ENCODE data around the gene TBC1D24. TPM values are rescaled to one million over a fixed set of nuclear protein-coding genes. Genes with fewer than 3 reads are reported as not detected.

TBC1D24 gene
- total and polyA plus RNA-seq, 9 of the 15 experiments (the other 6 are each of a cell fraction or from before 2014, with no cell fraction given) = 1.7 to 22.6 (median 7.2) TPM

DNA sequence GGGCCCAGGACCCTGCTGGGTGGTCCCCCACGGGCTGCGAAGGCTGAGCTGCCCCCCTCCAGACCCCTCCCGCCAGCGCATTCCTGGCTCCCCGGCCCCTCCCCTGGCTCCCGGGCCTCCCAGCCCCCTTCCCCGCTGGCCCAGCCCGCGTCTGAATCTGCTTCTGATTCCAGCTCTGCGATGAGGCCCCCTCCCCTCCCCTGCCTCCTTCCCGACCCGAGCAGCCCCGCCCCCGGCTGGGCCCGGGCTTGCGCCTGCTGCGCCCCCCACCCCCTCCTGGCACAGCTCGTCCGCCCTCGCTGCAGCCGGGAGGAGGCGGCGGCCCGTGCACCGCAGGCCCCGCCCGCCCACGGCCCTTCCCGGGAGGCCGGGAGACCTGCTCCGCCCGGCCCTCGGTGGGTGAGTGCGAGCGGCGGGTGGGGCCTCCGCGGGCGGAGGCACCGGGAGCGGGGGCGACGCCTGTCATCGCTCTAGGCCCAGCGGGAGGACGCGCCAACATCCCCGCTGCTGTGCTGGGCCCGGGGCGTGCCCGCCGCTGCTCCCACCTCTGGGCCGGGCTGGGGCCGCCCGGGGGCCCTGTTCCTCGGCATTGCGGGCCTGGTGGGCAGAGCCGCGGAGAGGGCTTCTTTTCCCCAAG, 3.8 kb upstream of the TBC1D24 start, which contains the start of gene NTN3 (continued):
- TF ChIP-seq CHD4 (IDR thresholded peaks at IDR 0.05; ENCODE audit: insufficient read depth, insufficient replicate concordance, low read depth, low read length, poor library complexity, severe bottlenecking) (no peak), ZKSCAN3 (CRISPR knock-in tag; IDR thresholded peaks at IDR 0.05) (no peak), ZNF146 (CRISPR knock-in tag; IDR thresholded peaks at IDR 0.05; ENCODE audit: unreplicated experiment) (no peak), ZNF584 (CRISPR knock-in tag; IDR thresholded peaks at IDR 0.05; ENCODE audit: low read depth) (no peak), RBM14 (IDR thresholded peaks at IDR 0.05; ENCODE audit: borderline replicate concordance, insufficient read depth, low read depth, low read length) (no peak), ZZZ3 (IDR thresholded peaks at IDR 0.05) (no peak), ZEB2 (IDR thresholded peaks at IDR 0.05) (no peak), NR1H2 (CRISPR knock-in tag; IDR thresholded peaks at IDR 0.05) (no peak), CCAR2 (IDR thresholded peaks at IDR 0.05; ENCODE audit: low read depth, low read length) (no peak), ZBTB7A (IDR thresholded peaks at IDR 0.05; ENCODE audit: borderline replicate concordance, control insufficient read depth, low read depth, low read length) (peak; percentile 25; the same call in 1 of the 2 replicates), ZNF316 (IDR thresholded peaks at IDR 0.05) (no peak), HNRNPK (IDR thresholded peaks at IDR 0.05; ENCODE audit: low read depth, low read length, poor library complexity, severe bottlenecking) (no peak), ILF3 (IDR thresholded peaks at IDR 0.05; ENCODE audit: borderline replicate concordance) (no peak), PHB2 (IDR thresholded peaks at IDR 0.05; ENCODE audit: low read depth) (no peak), KDM2B (CRISPR knock-in tag; IDR thresholded peaks at IDR 0.05) (no peak; the same call in 1 of the 2 replicates), TEAD1 (CRISPR knock-in tag; IDR thresholded peaks at IDR 0.05) (no peak), FOXP1 (CRISPR knock-in tag; IDR thresholded peaks at IDR 0.05) (no peak), POLR2G (IDR thresholded peaks at IDR 0.05; ENCODE audit: low read depth, low read length) (peak; percentile 63)
- TF ChIP-seq, protein P1, sequence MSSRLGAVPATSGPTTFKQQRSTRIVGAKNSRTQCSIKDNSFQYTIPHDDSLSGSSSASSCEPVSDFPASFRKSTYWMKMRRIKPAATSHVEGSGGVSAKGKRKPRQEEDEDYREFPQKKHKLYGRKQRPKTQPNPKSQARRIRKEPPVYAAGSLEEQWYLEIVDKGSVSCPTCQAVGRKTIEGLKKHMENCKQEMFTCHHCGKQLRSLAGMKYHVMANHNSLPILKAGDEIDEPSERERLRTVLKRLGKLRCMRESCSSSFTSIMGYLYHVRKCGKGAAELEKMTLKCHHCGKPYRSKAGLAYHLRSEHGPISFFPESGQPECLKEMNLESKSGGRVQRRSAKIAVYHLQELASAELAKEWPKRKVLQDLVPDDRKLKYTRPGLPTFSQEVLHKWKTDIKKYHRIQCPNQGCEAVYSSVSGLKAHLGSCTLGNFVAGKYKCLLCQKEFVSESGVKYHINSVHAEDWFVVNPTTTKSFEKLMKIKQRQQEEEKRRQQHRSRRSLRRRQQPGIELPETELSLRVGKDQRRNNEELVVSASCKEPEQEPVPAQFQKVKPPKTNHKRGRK (tag; IDR thresholded peaks at IDR 0.05) = no peak
- TF ChIP-seq, protein P2, sequence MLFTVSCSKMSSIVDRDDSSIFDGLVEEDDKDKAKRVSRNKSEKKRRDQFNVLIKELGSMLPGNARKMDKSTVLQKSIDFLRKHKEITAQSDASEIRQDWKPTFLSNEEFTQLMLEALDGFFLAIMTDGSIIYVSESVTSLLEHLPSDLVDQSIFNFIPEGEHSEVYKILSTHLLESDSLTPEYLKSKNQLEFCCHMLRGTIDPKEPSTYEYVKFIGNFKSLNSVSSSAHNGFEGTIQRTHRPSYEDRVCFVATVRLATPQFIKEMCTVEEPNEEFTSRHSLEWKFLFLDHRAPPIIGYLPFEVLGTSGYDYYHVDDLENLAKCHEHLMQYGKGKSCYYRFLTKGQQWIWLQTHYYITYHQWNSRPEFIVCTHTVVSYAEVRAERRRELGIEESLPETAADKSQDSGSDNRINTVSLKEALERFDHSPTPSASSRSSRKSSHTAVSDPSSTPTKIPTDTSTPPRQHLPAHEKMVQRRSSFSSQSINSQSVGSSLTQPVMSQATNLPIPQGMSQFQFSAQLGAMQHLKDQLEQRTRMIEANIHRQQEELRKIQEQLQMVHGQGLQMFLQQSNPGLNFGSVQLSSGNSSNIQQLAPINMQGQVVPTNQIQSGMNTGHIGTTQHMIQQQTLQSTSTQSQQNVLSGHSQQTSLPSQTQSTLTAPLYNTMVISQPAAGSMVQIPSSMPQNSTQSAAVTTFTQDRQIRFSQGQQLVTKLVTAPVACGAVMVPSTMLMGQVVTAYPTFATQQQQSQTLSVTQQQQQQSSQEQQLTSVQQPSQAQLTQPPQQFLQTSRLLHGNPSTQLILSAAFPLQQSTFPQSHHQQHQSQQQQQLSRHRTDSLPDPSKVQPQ (CRISPR knock-in tag; IDR thresholded peaks at IDR 0.05; ENCODE audit: borderline replicate concordance) = no peak
- TF ChIP-seq, protein P3, sequence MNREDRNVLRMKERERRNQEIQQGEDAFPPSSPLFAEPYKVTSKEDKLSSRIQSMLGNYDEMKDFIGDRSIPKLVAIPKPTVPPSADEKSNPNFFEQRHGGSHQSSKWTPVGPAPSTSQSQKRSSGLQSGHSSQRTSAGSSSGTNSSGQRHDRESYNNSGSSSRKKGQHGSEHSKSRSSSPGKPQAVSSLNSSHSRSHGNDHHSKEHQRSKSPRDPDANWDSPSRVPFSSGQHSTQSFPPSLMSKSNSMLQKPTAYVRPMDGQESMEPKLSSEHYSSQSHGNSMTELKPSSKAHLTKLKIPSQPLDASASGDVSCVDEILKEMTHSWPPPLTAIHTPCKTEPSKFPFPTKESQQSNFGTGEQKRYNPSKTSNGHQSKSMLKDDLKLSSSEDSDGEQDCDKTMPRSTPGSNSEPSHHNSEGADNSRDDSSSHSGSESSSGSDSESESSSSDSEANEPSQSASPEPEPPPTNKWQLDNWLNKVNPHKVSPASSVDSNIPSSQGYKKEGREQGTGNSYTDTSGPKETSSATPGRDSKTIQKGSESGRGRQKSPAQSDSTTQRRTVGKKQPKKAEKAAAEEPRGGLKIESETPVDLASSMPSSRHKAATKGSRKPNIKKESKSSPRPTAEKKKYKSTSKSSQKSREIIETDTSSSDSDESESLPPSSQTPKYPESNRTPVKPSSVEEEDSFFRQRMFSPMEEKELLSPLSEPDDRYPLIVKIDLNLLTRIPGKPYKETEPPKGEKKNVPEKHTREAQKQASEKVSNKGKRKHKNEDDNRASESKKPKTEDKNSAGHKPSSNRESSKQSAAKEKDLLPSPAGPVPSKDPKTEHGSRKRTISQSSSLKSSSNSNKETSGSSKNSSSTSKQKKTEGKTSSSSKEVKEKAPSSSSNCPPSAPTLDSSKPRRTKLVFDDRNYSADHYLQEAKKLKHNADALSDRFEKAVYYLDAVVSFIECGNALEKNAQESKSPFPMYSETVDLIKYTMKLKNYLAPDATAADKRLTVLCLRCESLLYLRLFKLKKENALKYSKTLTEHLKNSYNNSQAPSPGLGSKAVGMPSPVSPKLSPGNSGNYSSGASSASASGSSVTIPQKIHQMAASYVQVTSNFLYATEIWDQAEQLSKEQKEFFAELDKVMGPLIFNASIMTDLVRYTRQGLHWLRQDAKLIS (CRISPR knock-in tag; IDR thresholded peaks at IDR 0.05) = no peak
